Measurements from ENCODE around the gene MEGF10.
"Not testable (repeated sequence)": the region's sequence is repeated elsewhere in the genome, so short reads cannot be mapped to it uniquely, and the experiment has no call there.

MEGF10 gene

DNA sequence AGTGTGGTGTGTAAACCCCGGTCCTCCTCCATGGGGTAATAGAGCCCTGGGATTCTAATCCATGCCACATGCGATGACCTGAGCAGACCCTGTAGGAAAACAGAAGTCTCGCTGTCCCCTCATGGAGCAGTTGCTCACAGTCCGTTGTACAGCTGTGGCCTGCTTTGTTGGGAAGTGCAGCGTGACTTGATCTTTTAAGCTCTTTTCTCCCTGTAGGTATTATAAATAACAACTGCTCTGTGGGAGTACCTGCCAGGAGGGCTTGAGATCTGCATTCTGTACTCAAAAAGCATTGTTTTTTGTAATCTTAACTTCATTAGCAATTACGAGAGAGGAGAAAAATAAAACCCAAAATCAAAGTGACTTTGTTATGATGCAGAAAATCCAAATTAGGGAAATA lies 17.3 kb downstream of the MEGF10 start:
- Mint-ChIP-seq H3K27me3 (ENCODE audit: low read depth) (peaks cover 18% of the 10 kb centered on the region), H3K36me3 (ENCODE audit: low read depth) (no peaks in the 10 kb centered on the region), H3K9me3 (no peaks in the 10 kb centered on the region), H3K27ac (no peak overlapping the region), H3K4me3 (no peak overlapping the region), H3K4me1 (ENCODE audit: low read depth) (no peaks in the 10 kb centered on the region)

DNA sequence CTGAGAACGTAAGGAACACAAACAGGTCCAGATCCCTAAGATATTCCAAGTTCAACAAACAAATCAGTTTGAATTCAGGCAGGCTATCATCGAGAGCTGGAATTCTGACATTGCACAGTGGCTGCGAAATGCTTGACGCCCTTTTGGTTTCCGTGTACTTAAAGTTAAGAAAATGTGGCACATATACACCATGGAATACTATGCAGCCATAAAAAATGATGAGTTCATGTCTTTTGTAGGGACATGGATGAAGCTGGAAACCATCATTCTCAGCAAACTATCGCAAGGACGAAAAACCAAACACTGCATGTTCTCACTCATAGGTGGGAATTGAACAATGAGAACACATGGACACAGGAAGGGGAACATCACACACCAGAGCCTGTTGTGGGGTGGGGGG lies 17.7 kb downstream of the MEGF10 start:
- H3K4me3 Mint-ChIP-seq, H3K9me3 Mint-ChIP-seq: not testable (repeated sequence)
- peaks cover 17% of the 10 kb centered on the region for H3K27me3 Mint-ChIP-seq (ENCODE audit: low read depth)

DNA sequence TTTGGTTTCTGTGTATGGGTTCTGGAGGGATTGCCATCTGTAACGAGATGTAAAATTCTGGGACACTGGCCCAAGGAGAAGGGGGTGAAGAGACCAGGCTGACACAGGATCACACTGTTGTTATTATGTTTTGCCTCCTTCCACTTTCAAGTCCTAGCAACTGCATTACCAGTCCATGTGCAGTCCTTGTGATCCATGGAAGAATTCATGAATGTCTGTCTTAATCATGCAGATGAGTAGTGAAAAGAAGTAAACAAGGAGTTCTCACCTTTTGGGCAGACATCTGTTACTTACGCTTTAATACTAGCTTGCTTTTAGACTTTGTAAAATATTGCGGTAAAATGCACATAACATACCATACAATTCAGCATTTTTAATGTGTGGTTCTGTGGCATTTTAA lies 18.3 kb downstream of the MEGF10 start:
- no peaks in the 10 kb centered on the region for H3K9me3 Mint-ChIP-seq
- no peaks in the 10 kb centered on the region for H3K36me3 Mint-ChIP-seq (ENCODE audit: low read depth)
- H3K27me3 Mint-ChIP-seq (ENCODE audit: low read depth), result peaks cover 18% of the 10 kb centered on the region
- no peak overlapping the region for H3K4me3 Mint-ChIP-seq
- H3K27ac Mint-ChIP-seq, result no peak overlapping the region
- peaks cover 2% of the 10 kb centered on the region for H3K4me1 Mint-ChIP-seq (ENCODE audit: low read depth)

More for the DNA sequence above, 17.7 kb downstream of the MEGF10 start:
- not testable (repeated sequence) for H3K27ac Mint-ChIP-seq; H3K36me3 Mint-ChIP-seq (ENCODE audit: low read depth); H3K4me1 Mint-ChIP-seq (ENCODE audit: low read depth)

DNA sequence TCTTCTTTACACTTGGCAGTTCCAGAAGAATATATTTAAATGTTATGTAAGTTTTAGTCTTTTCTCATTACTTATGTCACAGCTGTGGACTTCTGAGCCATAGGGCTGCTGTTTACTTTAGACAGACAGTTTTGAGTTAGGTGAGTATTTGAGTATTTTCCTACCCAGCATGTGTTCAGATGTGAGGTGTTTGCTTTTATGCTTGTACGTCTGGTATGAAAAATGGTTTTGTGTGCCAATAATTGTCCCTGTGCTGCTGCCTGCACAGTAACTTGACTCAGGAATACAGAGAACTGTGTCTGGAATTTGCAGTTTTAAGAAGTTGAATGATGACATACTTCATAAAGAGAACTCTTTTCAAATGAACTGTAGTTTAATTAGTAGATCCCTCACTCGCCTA lies 20.8 kb downstream of the MEGF10 start:
- Mint-ChIP-seq H3K27ac (no peak overlapping the region), H3K9me3 (no peaks in the 10 kb centered on the region), H3K36me3 (ENCODE audit: low read depth) (no peaks in the 10 kb centered on the region), H3K4me3 (no peak overlapping the region), H3K27me3 (ENCODE audit: low read depth) (peaks cover 22% of the 10 kb centered on the region), H3K4me1 (ENCODE audit: low read depth) (peaks cover 2% of the 10 kb centered on the region)

DNA sequence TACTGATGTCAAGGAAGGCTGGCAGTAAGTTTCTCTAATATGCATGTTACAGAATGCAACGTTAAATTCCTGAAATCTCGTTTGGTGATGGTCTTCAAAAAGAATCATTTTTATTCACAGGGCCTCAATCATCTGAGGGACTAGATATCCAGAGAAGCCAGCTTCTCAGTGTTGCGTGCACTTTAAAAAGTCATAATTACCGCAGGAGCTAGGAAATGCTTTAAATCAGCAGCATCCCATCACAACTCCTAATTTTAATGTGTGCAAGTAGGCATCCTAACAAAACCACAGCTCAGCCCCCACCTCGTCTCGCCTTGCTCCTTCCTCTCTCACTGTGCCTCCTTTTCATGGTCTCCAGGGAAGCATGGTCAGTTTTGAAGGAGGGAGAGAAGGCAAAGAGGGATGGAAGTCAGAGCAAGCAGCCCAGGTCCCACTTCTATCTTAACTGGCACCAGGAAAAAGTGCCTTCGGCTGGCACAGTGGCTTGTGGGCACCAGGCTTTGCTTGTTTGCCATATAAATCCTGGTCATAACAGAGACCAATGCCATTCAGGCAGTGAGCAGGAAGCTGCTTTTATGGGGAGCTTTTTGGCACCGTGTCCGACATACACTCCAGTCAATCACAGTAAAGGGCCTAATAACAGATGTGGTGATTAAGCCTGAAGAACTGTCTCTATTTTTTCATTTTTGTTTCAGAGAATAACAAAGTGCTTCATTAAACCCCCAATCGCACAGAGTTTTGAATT lies 21.4 kb downstream of the MEGF10 start:
- Mint-ChIP-seq H3K4me1 (ENCODE audit: low read depth) (peaks cover 2% of the 10 kb centered on the region), H3K9me3 (no peaks in the 10 kb centered on the region), H3K27ac (no peak overlapping the region), H3K36me3 (ENCODE audit: low read depth) (no peaks in the 10 kb centered on the region), H3K27me3 (ENCODE audit: low read depth) (peaks cover 22% of the 10 kb centered on the region), H3K4me3 (no peak overlapping the region)

DNA sequence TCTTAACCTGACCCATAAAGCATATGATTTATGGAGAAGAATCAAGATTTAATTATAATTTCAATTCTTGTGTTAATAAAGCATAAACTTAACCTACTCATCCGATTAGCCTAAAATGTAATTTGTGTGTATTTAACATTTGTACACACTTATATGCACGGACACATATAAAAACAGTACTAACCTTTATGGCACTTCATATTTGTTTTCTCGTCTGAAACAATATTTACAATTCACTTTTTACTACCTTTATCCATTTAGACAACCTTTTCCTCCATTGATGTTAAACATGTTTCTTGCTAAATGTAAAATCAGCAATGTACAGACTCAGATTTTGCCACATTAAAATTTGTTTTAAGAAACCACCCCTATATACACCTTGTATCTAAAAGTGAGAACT lies 22.8 kb downstream of the MEGF10 start:
- Mint-ChIP-seq H3K9me3 (no peaks in the 10 kb centered on the region), H3K4me1 (ENCODE audit: low read depth) (peaks cover 2% of the 10 kb centered on the region), H3K27me3 (ENCODE audit: low read depth) (peaks cover 18% of the 10 kb centered on the region), H3K36me3 (ENCODE audit: low read depth) (no peaks in the 10 kb centered on the region), H3K4me3 (no peak overlapping the region), H3K27ac (no peak overlapping the region)

DNA sequence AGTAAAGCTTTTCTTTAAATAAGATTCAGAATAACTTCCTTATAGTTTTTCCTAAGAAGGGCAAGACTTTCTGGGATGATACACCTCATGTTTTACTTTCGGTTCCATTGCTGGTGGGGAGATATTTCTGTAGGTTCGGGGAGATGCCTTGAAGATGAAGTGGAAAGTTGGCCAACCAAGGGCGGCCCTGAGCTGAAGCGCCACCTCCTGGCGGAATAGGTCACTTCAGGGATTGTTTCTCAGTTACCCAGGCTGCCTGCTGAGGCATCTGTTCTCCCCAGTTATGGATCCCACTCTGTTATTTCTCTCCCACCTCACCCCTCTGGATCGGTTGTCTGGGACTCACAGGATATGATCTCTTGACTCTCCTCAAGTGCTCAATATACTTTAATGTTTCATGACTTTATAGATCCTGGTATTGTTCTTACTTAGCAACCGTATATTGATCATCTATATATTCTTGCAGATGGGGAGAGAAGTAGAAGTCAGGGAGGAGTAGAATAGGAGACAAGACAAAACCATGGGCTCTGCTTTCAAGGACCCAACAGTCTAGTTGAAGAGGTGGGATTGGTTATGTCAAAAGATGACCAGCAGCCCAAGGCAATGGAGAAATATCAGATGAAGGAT lies 23.4 kb downstream of the MEGF10 start:
- Mint-ChIP-seq H3K4me1 (ENCODE audit: low read depth) (peaks cover 2% of the 10 kb centered on the region), H3K27me3 (ENCODE audit: low read depth) (peaks cover 18% of the 10 kb centered on the region), H3K27ac (no peak overlapping the region), H3K36me3 (ENCODE audit: low read depth) (no peaks in the 10 kb centered on the region), H3K4me3 (no peak overlapping the region), H3K9me3 (no peaks in the 10 kb centered on the region)

DNA sequence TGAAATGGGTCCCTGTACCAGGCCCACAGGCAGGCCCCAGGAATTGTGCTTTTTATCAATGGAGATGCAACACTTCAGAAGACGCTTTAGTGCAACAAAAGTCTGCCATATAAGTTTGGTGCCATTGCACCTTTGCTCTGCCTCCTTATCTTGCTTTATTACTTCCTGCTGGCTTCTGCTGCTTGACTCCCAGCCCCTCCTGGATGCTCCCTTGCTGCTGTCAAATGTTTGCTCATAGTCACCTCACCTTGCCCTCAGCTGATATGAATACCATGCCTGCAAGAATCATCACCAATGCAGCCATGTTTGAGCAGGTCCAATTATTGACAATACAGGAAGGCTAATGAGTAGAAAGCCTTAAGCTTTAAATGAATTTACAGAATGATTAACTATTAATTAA lies 25.4 kb downstream of the MEGF10 start:
- no peak overlapping the region for H3K27ac Mint-ChIP-seq
- no peaks in the 10 kb centered on the region for H3K36me3 Mint-ChIP-seq (ENCODE audit: low read depth)
- H3K9me3 Mint-ChIP-seq, result no peaks in the 10 kb centered on the region
- peaks cover 5% of the 10 kb centered on the region for H3K27me3 Mint-ChIP-seq (ENCODE audit: low read depth)
- H3K4me1 Mint-ChIP-seq (ENCODE audit: low read depth), result peaks cover 5% of the 10 kb centered on the region
- no peak overlapping the region for H3K4me3 Mint-ChIP-seq

DNA sequence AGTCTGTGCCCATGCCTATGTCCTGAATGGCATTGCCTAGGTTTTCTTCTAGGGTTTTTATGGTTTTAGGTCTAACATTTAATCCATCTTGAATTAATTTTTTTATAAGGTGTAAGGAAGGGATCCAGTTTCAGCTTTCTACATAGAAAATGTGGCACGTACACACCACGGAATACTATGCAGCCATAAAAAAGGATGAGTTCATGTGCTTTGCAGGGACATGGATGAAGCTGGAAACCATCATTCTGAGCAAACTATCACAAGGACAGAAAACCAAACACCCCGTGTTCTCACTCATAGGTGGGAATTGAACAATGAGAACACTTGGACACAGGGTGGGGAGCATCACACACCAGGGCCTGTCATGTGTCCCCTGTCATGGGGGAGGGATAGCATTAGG lies 26.8 kb downstream of the MEGF10 start:
- H3K4me3 Mint-ChIP-seq; H3K9me3 Mint-ChIP-seq; H3K36me3 Mint-ChIP-seq (ENCODE audit: low read depth); H3K27ac Mint-ChIP-seq; H3K27me3 Mint-ChIP-seq (ENCODE audit: low read depth); H3K4me1 Mint-ChIP-seq (ENCODE audit: low read depth): not testable (repeated sequence)

DNA sequence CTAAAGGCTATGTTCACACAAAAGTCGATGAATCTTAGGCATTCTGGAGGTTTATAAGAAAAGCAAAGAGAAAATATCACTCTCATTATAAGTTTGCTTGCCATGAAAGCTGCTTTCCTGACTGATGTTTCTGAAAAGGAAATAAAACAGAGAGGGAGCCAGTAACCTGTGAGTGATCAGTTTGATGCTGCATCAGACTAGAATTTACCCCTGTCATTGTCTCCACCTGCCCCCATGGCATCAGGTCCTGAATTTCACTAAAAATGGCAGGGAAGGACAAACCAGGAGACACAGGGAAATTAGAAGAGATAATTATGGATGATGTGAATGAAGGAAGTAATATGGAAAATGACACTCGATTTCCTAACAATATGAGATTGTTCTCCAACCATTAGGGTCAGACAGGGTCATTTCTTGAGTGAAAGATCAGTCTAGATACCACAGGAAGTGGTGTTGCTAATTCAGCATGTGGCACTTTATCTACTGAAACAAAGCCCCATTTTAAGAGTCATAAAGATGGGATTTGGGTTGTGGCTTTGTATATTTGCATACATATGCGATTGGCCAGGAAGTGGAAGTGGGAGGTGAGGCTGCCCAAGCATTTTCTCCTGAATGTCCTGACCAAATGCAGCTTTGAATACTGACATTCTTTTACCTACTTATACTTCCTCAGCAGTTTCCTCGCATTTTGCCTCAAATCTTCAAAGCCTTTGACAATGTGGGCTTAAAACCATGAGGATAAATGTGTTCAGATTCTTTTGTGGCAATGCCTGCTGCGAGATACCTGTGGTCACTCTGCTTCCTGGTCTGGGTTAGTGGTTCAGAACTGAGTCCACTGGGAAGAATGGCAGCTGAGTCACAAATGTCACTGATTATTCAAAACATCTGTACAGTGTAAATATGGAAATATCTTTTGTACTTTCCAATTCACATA lies 29.7 kb downstream of the MEGF10 start:
- Mint-ChIP-seq H3K9me3 (no peaks in the 10 kb centered on the region), H3K27me3 (ENCODE audit: low read depth) (peaks cover 12% of the 10 kb centered on the region), H3K27ac (no peak overlapping the region), H3K36me3 (ENCODE audit: low read depth) (no peaks in the 10 kb centered on the region), H3K4me1 (ENCODE audit: low read depth) (peaks cover 3% of the 10 kb centered on the region), H3K4me3 (no peak overlapping the region)

DNA sequence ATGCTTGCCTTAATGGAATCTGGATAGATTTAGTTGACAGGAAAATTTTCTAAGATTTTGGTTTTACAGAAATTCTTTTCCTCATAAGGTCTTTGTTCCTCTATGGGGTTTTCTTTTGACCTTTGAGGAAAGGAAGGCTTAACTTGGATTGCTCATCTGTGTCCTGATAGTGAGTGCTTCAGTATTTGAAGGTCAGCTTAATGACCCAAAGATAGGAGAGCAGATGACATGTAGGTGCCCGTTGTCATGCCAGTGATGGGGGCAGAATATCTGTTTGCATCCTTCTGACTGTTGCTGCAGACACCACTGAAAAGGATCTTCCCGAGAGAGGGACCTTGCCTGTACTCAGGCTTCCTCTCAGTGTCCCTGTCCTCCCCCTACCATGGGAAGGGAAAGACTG lies 30.9 kb downstream of the MEGF10 start:
- H3K27ac Mint-ChIP-seq, result no peak overlapping the region
- peaks cover 12% of the 10 kb centered on the region for H3K27me3 Mint-ChIP-seq (ENCODE audit: low read depth)
- H3K36me3 Mint-ChIP-seq (ENCODE audit: low read depth), result no peaks in the 10 kb centered on the region
- no peak overlapping the region for H3K4me3 Mint-ChIP-seq
- H3K9me3 Mint-ChIP-seq, result no peaks in the 10 kb centered on the region
- peaks cover 3% of the 10 kb centered on the region for H3K4me1 Mint-ChIP-seq (ENCODE audit: low read depth)

DNA sequence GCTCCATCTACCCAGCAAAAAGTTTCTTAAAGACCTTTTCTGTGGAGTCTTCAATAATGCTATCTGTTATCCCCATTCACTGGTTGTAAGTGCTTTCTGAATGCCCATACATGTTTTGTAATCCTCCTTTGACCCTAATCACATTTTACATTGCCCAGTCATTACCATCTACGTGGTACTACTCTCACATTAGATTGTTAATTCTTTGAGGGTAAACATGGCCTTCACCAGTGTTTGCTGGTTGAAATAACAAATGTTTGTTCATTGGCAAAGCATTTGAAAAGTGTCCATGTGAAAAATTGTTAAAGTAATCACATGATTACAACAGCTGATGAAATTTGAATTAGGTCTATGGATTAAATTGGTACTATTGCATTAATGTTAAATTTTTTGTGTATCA lies 31.8 kb downstream of the MEGF10 start:
- Mint-ChIP-seq H3K9me3 (no peaks in the 10 kb centered on the region), H3K36me3 (ENCODE audit: low read depth) (no peaks in the 10 kb centered on the region), H3K4me3 (no peak overlapping the region), H3K27me3 (ENCODE audit: low read depth) (peaks cover 12% of the 10 kb centered on the region), H3K27ac (no peak overlapping the region), H3K4me1 (ENCODE audit: low read depth) (peaks cover 3% of the 10 kb centered on the region)

DNA sequence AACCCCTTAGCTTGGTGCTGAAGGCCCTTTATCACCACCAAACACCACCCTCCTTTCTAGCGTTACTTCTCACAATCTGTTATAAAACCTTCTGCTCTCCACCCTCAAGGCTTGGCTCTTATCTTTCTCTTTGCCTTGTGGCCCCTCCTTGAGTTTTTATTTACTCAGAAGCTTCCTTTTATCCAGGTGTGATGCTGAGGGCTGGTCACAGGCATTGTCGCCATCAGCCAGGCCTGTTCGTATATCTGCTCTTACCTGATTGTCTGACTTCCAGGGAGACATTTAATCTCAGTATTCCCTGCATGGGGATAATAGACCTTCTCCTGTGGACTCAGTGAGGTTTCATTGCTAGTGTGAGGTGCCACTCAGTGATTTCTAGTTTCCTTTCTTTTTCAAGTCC lies 34.2 kb downstream of the MEGF10 start:
- H3K36me3 Mint-ChIP-seq (ENCODE audit: low read depth), result no peaks in the 10 kb centered on the region
- H3K9me3 Mint-ChIP-seq, result no peaks in the 10 kb centered on the region
- peaks cover 3% of the 10 kb centered on the region for H3K4me1 Mint-ChIP-seq (ENCODE audit: low read depth)
- peaks cover 19% of the 10 kb centered on the region for H3K27me3 Mint-ChIP-seq (ENCODE audit: low read depth)
- H3K27ac Mint-ChIP-seq, result no peak overlapping the region
- H3K4me3 Mint-ChIP-seq, result no peak overlapping the region

DNA sequence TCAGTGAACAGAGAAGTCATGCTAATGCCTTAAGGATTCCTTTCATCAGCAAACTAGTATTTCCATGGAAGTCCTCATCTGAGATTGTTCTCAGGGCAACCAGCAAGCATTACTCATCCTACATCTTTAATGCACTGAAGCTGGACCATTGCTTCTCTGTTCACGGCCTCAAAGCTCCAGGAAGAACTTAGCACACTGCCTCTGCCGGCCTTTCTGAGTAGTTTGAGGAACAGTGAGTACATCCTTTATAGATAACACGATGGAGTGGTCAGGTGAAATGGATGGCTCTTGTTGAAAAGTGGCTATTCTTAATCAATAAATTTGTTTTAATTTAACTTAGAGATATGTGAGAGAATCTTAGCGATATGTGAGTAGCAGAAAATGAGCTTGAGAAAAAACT lies 35.8 kb downstream of the MEGF10 start:
- Mint-ChIP-seq H3K27ac (no peak overlapping the region), H3K4me3 (no peak overlapping the region)

More for the DNA sequence above, 35.8 kb downstream of the MEGF10 start:
- Mint-ChIP-seq H3K27me3 (ENCODE audit: low read depth) (peaks cover 26% of the 10 kb centered on the region), H3K4me1 (ENCODE audit: low read depth) (no peaks in the 10 kb centered on the region), H3K36me3 (ENCODE audit: low read depth) (no peaks in the 10 kb centered on the region), H3K9me3 (no peaks in the 10 kb centered on the region)
